Prostate gland (tissue), 2 donors: ENCODE data around the gene RAB3GAP2. TPM values are rescaled to one million over a fixed set of nuclear protein-coding genes. Genes with fewer than 3 reads are reported as not detected.

Experiments
- DNase-seq: peaks from one replicate; pipeline ENCODE4 v3.0.0-alpha.2; 2019; ENCODE audit warnings: low spot score
- H3K27ac ChIP-seq, 2 donors: fragments of 200-600 bp; sonication (generic); 2 replicates each; pipeline ENCODE4 v1.5.1; 2017 to 2019
- H3K27me3 ChIP-seq: fragments of 200-600 bp; sonication (generic); replicated peaks from 2 replicates; pipeline ENCODE4 v1.5.1; 2019; ENCODE audit not compliant: insufficient read depth
- H3K36me3 ChIP-seq, 2 donors: fragments of 200-600 bp; sonication (generic); 1 replicate in 1 of 2; 2 replicates in 1 of 2; pipeline versions ENCODE4 v1.5.1 to v1.8.1; 2017 to 2019
- H3K4me1 ChIP-seq: fragments of 200-600 bp; sonication (generic); replicated peaks from 2 replicates; pipeline ENCODE4 v1.5.1; 2019
- H3K4me3 ChIP-seq, 2 donors: fragments of 200-600 bp; sonication (generic); 2 replicates each; pipeline ENCODE4 v1.5.1; 2017 to 2019
- H3K9me3 ChIP-seq: fragments of 200-600 bp; sonication (generic); 2 replicates; pipeline ENCODE4 v1.5.1; 2017
- POLR2A ChIP-seq: fragments of 450-650 bp; IDR thresholded peaks from one replicate; pipeline ENCODE4 v1.6.1; 2016; ENCODE audit warnings: antibody characterized with exemption, mild to moderate bottlenecking
- POLR2AphosphoS5 ChIP-seq: sonication (generic); formaldehyde crosslinking; IDR thresholded peaks from one replicate; pipeline ENCODE4 v1.6.1; 2017; ENCODE audit warnings: antibody characterized with exemption
- WGBS: methylation state at CpG from one replicate; pipeline ENCODE4 v1.1.5; 2018; 5-methylcytosine and 5-hydroxymethylcytosine counted together
- intact Hi-C: fragments of 100-400 bp; cut with DNase I; formaldehyde crosslinking; loops from one replicate; pipeline ENCODE4 v1.14.2; 2022
- total RNA-seq, 2 donors: library from RNA; depleted of rRNA; stranded (reverse); fragments of >200 nt; gene quantifications; one replicate each; pipeline ENCODE4 v1.1.0, GENCODE V29; 2016
- TF ChIP-seq, protein P1 (sequence below), 4 experiments: fragments of 200-600 bp in 2 of 4; fragments of 450-650 bp in 2 of 4; sonication (generic) in 2 of 4; IDR thresholded peaks; 1 replicate in 3 of 4; 2 replicates in 1 of 4; pipeline ENCODE4 v1.5.1; 2016 to 2019; ENCODE audit warnings: antibody characterized with exemption in 4 of 4, mild to moderate bottlenecking in 2 of 4, moderate library complexity in 2 of 4

The RAB3GAP2 gene
- total RNA-seq, 2 donors from 2014 or later: 17.6 to 20.7 TPM

DNA sequence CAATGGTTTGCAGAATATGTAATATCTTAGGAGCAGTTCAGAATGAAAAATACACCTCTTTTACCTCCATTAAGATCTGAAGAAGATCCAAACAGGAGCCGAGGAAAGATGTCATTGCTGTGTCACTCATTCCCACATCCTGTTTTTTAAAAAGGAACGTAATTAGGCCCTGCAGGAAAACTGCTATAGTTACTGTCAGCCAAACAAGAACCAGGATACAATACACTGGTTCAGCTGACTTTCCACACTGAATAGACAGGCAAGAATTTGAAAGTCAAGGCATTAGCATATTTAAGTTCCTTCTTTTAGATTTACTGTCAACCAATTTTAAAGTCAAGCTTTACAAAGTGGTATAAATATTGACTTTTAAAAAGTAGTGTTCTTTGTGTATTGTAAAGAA is 114.5 kb downstream of the RAB3GAP2 start:
- no peak for DNase-seq
- WGBS: 91% methylated on average over 2 of the region's 2 CpGs
- no peak overlapping the region for H3K27ac ChIP-seq
- peaks cover 0 to 4% of the 10 kb centered on the region in 2 donors for H3K36me3 ChIP-seq
- H3K4me1 ChIP-seq: no peaks in the 10 kb centered on the region
- TF ChIP-seq POLR2AphosphoS5 (no peak), POLR2A (no peak)
- TF ChIP-seq, protein P1, sequence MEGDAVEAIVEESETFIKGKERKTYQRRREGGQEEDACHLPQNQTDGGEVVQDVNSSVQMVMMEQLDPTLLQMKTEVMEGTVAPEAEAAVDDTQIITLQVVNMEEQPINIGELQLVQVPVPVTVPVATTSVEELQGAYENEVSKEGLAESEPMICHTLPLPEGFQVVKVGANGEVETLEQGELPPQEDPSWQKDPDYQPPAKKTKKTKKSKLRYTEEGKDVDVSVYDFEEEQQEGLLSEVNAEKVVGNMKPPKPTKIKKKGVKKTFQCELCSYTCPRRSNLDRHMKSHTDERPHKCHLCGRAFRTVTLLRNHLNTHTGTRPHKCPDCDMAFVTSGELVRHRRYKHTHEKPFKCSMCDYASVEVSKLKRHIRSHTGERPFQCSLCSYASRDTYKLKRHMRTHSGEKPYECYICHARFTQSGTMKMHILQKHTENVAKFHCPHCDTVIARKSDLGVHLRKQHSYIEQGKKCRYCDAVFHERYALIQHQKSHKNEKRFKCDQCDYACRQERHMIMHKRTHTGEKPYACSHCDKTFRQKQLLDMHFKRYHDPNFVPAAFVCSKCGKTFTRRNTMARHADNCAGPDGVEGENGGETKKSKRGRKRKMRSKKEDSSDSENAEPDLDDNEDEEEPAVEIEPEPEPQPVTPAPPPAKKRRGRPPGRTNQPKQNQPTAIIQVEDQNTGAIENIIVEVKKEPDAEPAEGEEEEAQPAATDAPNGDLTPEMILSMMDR (IDR thresholded peaks at IDR 0.05): no peak
- intact Hi-C loops: no loop called here
- H3K27me3 ChIP-seq: no peaks in the 10 kb centered on the region
- no peak overlapping the region for H3K4me3 ChIP-seq
- no peaks in the 10 kb centered on the region for H3K9me3 ChIP-seq

DNA sequence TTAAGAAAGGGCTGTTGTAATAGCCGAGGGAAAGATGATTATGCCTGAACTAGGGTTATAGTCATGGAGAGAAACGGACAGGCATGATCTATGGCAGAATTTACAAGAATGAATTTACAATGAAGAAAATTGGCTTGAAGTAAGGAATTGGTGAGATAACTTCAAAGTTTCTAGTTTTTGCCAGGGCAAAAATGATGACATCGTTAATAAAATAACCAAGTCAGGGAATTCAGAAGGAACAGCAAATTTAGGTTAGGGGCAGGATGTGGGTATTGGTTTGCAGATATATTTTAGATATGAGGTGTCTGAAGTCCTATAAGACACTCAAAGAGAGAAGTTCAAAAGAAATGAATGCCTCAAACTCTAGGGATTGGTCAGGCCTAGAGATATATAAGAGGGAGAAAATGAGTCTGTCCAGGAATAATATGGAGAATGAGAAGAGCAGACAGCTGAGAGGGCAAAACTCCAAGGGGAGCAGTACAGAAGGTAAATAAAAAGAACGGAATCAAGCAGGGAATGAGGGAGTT is 115.6 kb downstream of the RAB3GAP2 start:
- intact Hi-C loops: no loop called here
- TF ChIP-seq, protein P1 (IDR thresholded peaks at IDR 0.05): no peak
- no peak for TF ChIP-seq POLR2AphosphoS5
- TF ChIP-seq POLR2A: no peak
- WGBS: 95% methylated on average over 4 of the region's 4 CpGs

DNA sequence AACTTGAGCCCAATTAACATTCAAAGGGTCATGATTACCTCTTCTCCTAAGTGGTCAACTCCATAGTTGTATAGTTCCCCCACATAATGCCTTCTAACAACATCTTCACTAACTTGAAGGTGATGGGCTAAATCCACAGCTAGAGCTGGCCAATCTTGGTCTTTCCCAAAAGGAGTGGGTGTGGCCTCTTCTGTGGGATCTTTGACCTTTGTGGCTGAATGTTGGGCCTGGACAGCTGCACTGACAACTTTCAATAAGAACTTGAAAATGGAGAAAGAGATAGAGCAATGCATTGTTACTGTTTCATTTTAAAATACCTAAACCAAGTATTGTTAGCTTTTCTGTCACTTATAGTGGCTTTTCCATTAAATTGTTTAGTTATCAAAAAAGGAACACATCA is 119.1 kb downstream of the RAB3GAP2 start:
- H3K4me3 ChIP-seq: no peak overlapping the region
- H3K27ac ChIP-seq: no peak overlapping the region
- no peaks in the 10 kb centered on the region for H3K4me1 ChIP-seq
- TF ChIP-seq, protein P1 (IDR thresholded peaks at IDR 0.05): no peak
- TF ChIP-seq POLR2A (no peak), POLR2AphosphoS5 (no peak)
- H3K9me3 ChIP-seq: no peaks in the 10 kb centered on the region
- no peaks in the 10 kb centered on the region for H3K27me3 ChIP-seq
- no peak for DNase-seq
- H3K36me3 ChIP-seq: peaks cover 0 to 4% of the 10 kb centered on the region in 2 donors
- intact Hi-C loops: no loop called here

More for the DNA sequence above, 115.6 kb downstream of the RAB3GAP2 start:
- Histone ChIP-seq H3K4me3 (no peak overlapping the region), H3K9me3 (no peaks in the 10 kb centered on the region), H3K27me3 (no peaks in the 10 kb centered on the region), H3K36me3 (peaks cover 0 to 4% of the 10 kb centered on the region in 2 donors), H3K4me1 (no peaks in the 10 kb centered on the region), H3K27ac (no peak overlapping the region)
- DNase-seq: no peak

GRCh38 chr1:220151454-220151853 is 120.8 kb downstream of the RAB3GAP2 start:
- no peaks in the 10 kb centered on the region for H3K9me3 ChIP-seq
- no peaks in the 10 kb centered on the region for H3K27me3 ChIP-seq
- no peak overlapping the region for H3K27ac ChIP-seq
- intact Hi-C loops: no loop called here
- TF ChIP-seq POLR2AphosphoS5 (no peak), POLR2A (no peak)
- TF ChIP-seq, protein P1 (IDR thresholded peaks at IDR 0.05): no peak
- no peak for DNase-seq
- no peaks in the 10 kb centered on the region for H3K4me1 ChIP-seq
- H3K4me3 ChIP-seq: no peak overlapping the region
- no peaks in the 10 kb centered on the region for H3K36me3 ChIP-seq
- WGBS: 44% methylated on average over 3 of the region's 3 CpGs

GRCh38 chr1:220149742-220150141 is 122.5 kb downstream of the RAB3GAP2 start:
- H3K27ac ChIP-seq: no peak overlapping the region
- TF ChIP-seq POLR2A: no peak
- no peak for TF ChIP-seq POLR2AphosphoS5
- TF ChIP-seq, protein P1 (IDR thresholded peaks at IDR 0.05): no peak
- H3K36me3 ChIP-seq: no peaks in the 10 kb centered on the region
- H3K4me1 ChIP-seq: no peaks in the 10 kb centered on the region
- 96% methylated on average over 1 of the region's 1 CpG for WGBS
- intact Hi-C loops: no loop called here
- no peak for DNase-seq
- H3K9me3 ChIP-seq: no peaks in the 10 kb centered on the region
- H3K27me3 ChIP-seq: no peaks in the 10 kb centered on the region
- no peak overlapping the region for H3K4me3 ChIP-seq
